IMR-90 (cell line): ENCODE data around the gene CHST1. TPM values are rescaled to one million over a fixed set of nuclear protein-coding genes. Genes with fewer than 3 reads are reported as not detected.

Experiments
- ATAC-seq: fragments of 200-7000 bp; cut with Tn5 transposase; 2 replicates; pipeline ENCODE4 v1.9.1; 2020; ENCODE audit warnings: low read depth, mild to moderate bottlenecking, moderate library complexity
- BruUV-seq: library from RNA; stranded (reverse); fragments of 400-500 nt; replicated peaks from 2 replicates; lab custom pipeline; 2021; lab: Mats Ljungman, UMichigan
- CTCF ChIA-PET: fragments of 300-600 bp; formaldehyde crosslinking; extraction: SDS; loops from one replicate; lab custom pipeline; 2021; ENCODE audit warnings: antibody characterized with exemption; lab: Yijun Ruan, JAX
- POLR2A ChIA-PET: fragments of 300-600 bp; sonication (Branson Sonifier 250); formaldehyde crosslinking; loops from one replicate; lab custom pipeline; 2022; ENCODE audit warnings: antibody characterized with exemption; ENCODE audit not compliant: unreplicated experiment; lab: Charles Lee
- DNase-seq: peaks from one replicate; pipeline ENCODE4 v3.0.0; 2013
- H2AFZ ChIP-seq: replicated peaks from 2 replicates; pipeline ENCODE3; 2013; ENCODE audit warnings: low read length, mild to moderate bottlenecking; ENCODE audit not compliant: poor library complexity
- H2AK5ac ChIP-seq: 2 replicates; pipeline ENCODE4 v1.6.1; 2013; ENCODE audit warnings: low read depth, low read length, inconsistent platforms
- H2AK9ac ChIP-seq: replicated peaks from 2 replicates; pipeline ENCODE3; 2013; ENCODE audit warnings: mild to moderate bottlenecking, low read depth, low read length, moderate library complexity; ENCODE audit not compliant: poor library complexity
- H2BK120ac ChIP-seq: 2 replicates; pipeline ENCODE4 v1.6.1; 2013; ENCODE audit warnings: low read depth, low read length, inconsistent platforms
- H2BK15ac ChIP-seq: 3 replicates; pipeline ENCODE4 v1.6.1; 2013; ENCODE audit warnings: low read depth, low read length, inconsistent platforms
- H2BK20ac ChIP-seq: 2 replicates; pipeline ENCODE4 v1.6.1; 2013; ENCODE audit warnings: low read depth, mild to moderate bottlenecking, inconsistent platforms, low read length, moderate library complexity
- H2BK5ac ChIP-seq: 2 replicates; pipeline ENCODE4 v1.6.1; 2013; ENCODE audit warnings: mild to moderate bottlenecking, low read depth, low read length, inconsistent platforms; ENCODE audit not compliant: poor library complexity, severe bottlenecking
- H3K14ac ChIP-seq: replicated peaks from 2 replicates; pipeline ENCODE4 v1.6.1; 2013; ENCODE audit warnings: low read depth, low read length, inconsistent platforms
- H3K18ac ChIP-seq: 2 replicates; pipeline ENCODE4 v1.6.1; 2013; ENCODE audit warnings: low read depth, low read length, control low read depth
- H3K23ac ChIP-seq: 2 replicates; pipeline ENCODE4 v1.6.1; 2013; ENCODE audit warnings: low read depth, low read length, inconsistent platforms
- H3K27ac ChIP-seq: 2 replicates; pipeline ENCODE4 v1.5.1; 2013; ENCODE audit warnings: mild to moderate bottlenecking, control low read depth, low read length; ENCODE audit not compliant: insufficient read depth
- H3K27me3 ChIP-seq: 2 replicates; pipeline ENCODE4 v1.6.1; 2013; ENCODE audit warnings: low read length; ENCODE audit not compliant: control insufficient read depth, insufficient read depth
- H3K36me3 ChIP-seq: 2 replicates; pipeline ENCODE4 v1.6.1; 2013; ENCODE audit warnings: low read length, mixed read lengths; ENCODE audit not compliant: control insufficient read depth, insufficient read depth
- H3K4ac ChIP-seq: 2 replicates; pipeline ENCODE4 v1.6.1; 2013; ENCODE audit warnings: low read depth, low read length, inconsistent platforms
- H3K4me1 ChIP-seq: 2 replicates; pipeline ENCODE4 v1.6.1; 2013; ENCODE audit warnings: low read length, mixed read lengths; ENCODE audit not compliant: control insufficient read depth, insufficient read depth
- H3K4me2 ChIP-seq: 2 replicates; pipeline ENCODE4 v1.6.1; 2013; ENCODE audit warnings: low read depth, mild to moderate bottlenecking, control low read depth, low read length, moderate library complexity
- H3K4me3 ChIP-seq: 2 replicates; pipeline ENCODE4 v1.5.1; 2013; ENCODE audit warnings: low read depth, mild to moderate bottlenecking, control low read depth, low read length, moderate library complexity; ENCODE audit not compliant: insufficient read depth
- H3K56ac ChIP-seq: 2 replicates; pipeline ENCODE4 v1.6.1; 2013; ENCODE audit warnings: low read length, inconsistent platforms; ENCODE audit not compliant: insufficient read depth; ENCODE audit errors: extremely low read depth
- H3K79me1 ChIP-seq, 2 experiments: 2 replicates each; pipeline ENCODE4 v1.6.1; 2013; ENCODE audit warnings: low read length in 2 of 2, inconsistent platforms in 1 of 2, low read depth in 1 of 2
- H3K9ac ChIP-seq: 2 replicates; pipeline ENCODE4 v1.6.1; 2013; ENCODE audit warnings: low read depth, low read length, control low read depth
- H3K9me1 ChIP-seq: 2 replicates; pipeline ENCODE4 v1.6.1; 2013; ENCODE audit warnings: low read length, inconsistent platforms; ENCODE audit not compliant: insufficient read depth
- H3K9me3 ChIP-seq: 2 replicates; pipeline ENCODE4 v1.6.1; 2013; ENCODE audit warnings: low read length; ENCODE audit not compliant: control insufficient read depth, insufficient read depth
- H4K20me1 ChIP-seq: 2 replicates; pipeline ENCODE4 v1.6.1; 2013; ENCODE audit warnings: low read length, inconsistent platforms; ENCODE audit not compliant: insufficient read depth
- H4K5ac ChIP-seq: 2 replicates; pipeline ENCODE4 v1.6.1; 2013; ENCODE audit warnings: mild to moderate bottlenecking, low read depth, low read length, control low read depth
- H4K8ac ChIP-seq, 2 experiments: 2 replicates each; pipeline ENCODE4 v1.6.1; 2013; ENCODE audit warnings: low read depth in 2 of 2, low read length in 2 of 2, control low read depth in 1 of 2, inconsistent platforms in 1 of 2
- H4K91ac ChIP-seq: 2 replicates; pipeline ENCODE4 v1.6.1; 2013; ENCODE audit warnings: low read depth, low read length, inconsistent platforms; ENCODE audit not compliant: insufficient read depth
- CEBPB ChIP-seq: IDR thresholded peaks from 2 replicates; pipeline ENCODE4 v1.6.1; 2012; ENCODE audit warnings: low read depth, low read length, improper control_type of control experiment
- CHD1 ChIP-seq: IDR thresholded peaks from 2 replicates; pipeline ENCODE4 v1.6.1; 2012; ENCODE audit warnings: low read depth, low read length, improper control_type of control experiment
- CTCF ChIP-seq: conservative IDR thresholded peaks from 2 replicates; pipeline ENCODE4 v1.5.1; 2012; ENCODE audit warnings: mild to moderate bottlenecking, low read depth, low read length, improper control_type of control experiment
- ELK1 ChIP-seq: fragments of 150-350 bp; IDR thresholded peaks from 2 replicates; pipeline ENCODE4 v1.6.1; 2016; ENCODE audit warnings: low read depth, mild to moderate bottlenecking, low read length, moderate library complexity, borderline replicate concordance
- FOS ChIP-seq: fragments of 150-350 bp; IDR thresholded peaks from 2 replicates; pipeline ENCODE4 v1.6.1; 2016; ENCODE audit warnings: low read depth, low read length
- MAFK ChIP-seq: IDR thresholded peaks from 2 replicates; pipeline ENCODE4 v1.6.1; 2012; ENCODE audit warnings: low read depth, low read length, improper control_type of control experiment
- MAZ ChIP-seq: IDR thresholded peaks from 2 replicates; pipeline ENCODE4 v1.6.1; 2012; ENCODE audit warnings: low read depth, mild to moderate bottlenecking, low read length, improper control_type of control experiment, moderate library complexity, borderline replicate concordance
- MXI1 ChIP-seq: IDR thresholded peaks from 2 replicates; pipeline ENCODE4 v1.6.1; 2012; ENCODE audit warnings: low read depth, mild to moderate bottlenecking, low read length, moderate library complexity, borderline replicate concordance
- NFE2L2 ChIP-seq: fragments of 150-350 bp; IDR thresholded peaks from 2 replicates; pipeline ENCODE4 v1.6.1; 2016; ENCODE audit warnings: low read depth, mild to moderate bottlenecking, low read length
- RAD21 ChIP-seq: IDR thresholded peaks from 2 replicates; pipeline ENCODE4 v1.6.1; 2012; ENCODE audit warnings: low read length, improper control_type of control experiment
- RCOR1 ChIP-seq: IDR thresholded peaks from 2 replicates; pipeline ENCODE4 v1.6.1; 2012; ENCODE audit warnings: mild to moderate bottlenecking, low read length, improper control_type of control experiment; ENCODE audit not compliant: insufficient replicate concordance
- RFX5 ChIP-seq: IDR thresholded peaks from 2 replicates; pipeline ENCODE4 v1.8.0; 2012; ENCODE audit warnings: low read depth, mild to moderate bottlenecking, low read length, moderate library complexity
- SMC3 ChIP-seq: fragments of 150-350 bp; IDR thresholded peaks from 2 replicates; pipeline ENCODE4 v1.6.1; 2016; ENCODE audit warnings: low read depth, mild to moderate bottlenecking, antibody characterized with exemption, low read length, moderate library complexity
- USF2 ChIP-seq: fragments of 150-350 bp; IDR thresholded peaks from 2 replicates; pipeline ENCODE4 v1.6.1; 2017; ENCODE audit warnings: mild to moderate bottlenecking, antibody characterized with exemption, low read length, low read depth
- WGBS, 2 experiments: methylation state at CpG; one replicate each; pipeline versions ENCODE4 v1.1.5 to v1.1.7; 2013; ENCODE audit warnings: missing lambda C conversion rate in 2 of 2; ENCODE audit not compliant: insufficient read length in 1 of 2; ENCODE audit errors: extremely low coverage in 2 of 2; 5-methylcytosine and 5-hydroxymethylcytosine counted together
- dilution Hi-C: fragments of 300-500 bp; cut with HindIII; formaldehyde crosslinking; loops from one replicate; pipeline ENCODE4 v1.14.3; 2018; ENCODE audit warnings: low sequenced_read_pairs; ENCODE audit not compliant: unreplicated experiment
- in situ Hi-C: fragments of 300-500 bp; cut with MboI; formaldehyde crosslinking; loops from 3 replicates; pipeline ENCODE4 v1.14.3; 2019; ENCODE audit warnings: low sequenced_read_pairs, inconsistent platforms, mixed read lengths
- intact Hi-C: fragments of 100-400 bp; cut with micrococcal nuclease; formaldehyde crosslinking; loops from 2 replicates; pipeline ENCODE4 v1.10.0; 2022
- polyA plus RNA-seq, 3 experiments: library from polyadenylated mRNA; depleted of rRNA; stranded (reverse); fragments of >200 nt; gene quantifications; 2 replicates each; pipeline ENCODE4 v1.2.3, GENCODE V29; 2012; ENCODE audit warnings: low replicate concordance in 1 of 3
- total RNA-seq: library from RNA; depleted of rRNA; stranded (reverse); fragments of >200 nt; gene quantifications from 2 replicates; pipeline ENCODE4 v1.2.3, GENCODE V29; 2012

The CHST1 gene
- total and polyA plus RNA-seq, 2 of the 4 experiments (the other 2 are of a cell fraction) = 0.21 TPM; not detected in 1

- no peak overlapping the region for H2BK5ac ChIP-seq
- H2BK20ac ChIP-seq = no peak overlapping the region
- TF ChIP-seq SMC3 (no peak), CHD1 (no peak), RCOR1 (no peak), CTCF (no peak), ELK1 (no peak), MAFK (no peak), FOS (no peak), NFE2L2 (no peak), RFX5 (no peak), USF2 (no peak), RAD21 (no peak), MXI1 (no peak), CEBPB (no peak), MAZ (no peak)
- dilution Hi-C loops = no loop called here
- no peak overlapping the region for H2BK120ac ChIP-seq
- H4K20me1 ChIP-seq = no peaks in the 10 kb centered on the region
- no TSS peak for BruUV-seq
- no peaks in the 10 kb centered on the region for H3K9me1 ChIP-seq
- H3K18ac ChIP-seq = no peak overlapping the region
- no peak overlapping the region for H4K91ac ChIP-seq
- H3K27ac ChIP-seq = no peak overlapping the region
- no peak overlapping the region for H4K8ac ChIP-seq
- no peaks in the 10 kb centered on the region for H3K4me1 ChIP-seq
- H3K4ac ChIP-seq = no peak overlapping the region
- no peak overlapping the region for H3K4me2 ChIP-seq
- H3K4me3 ChIP-seq = no peak overlapping the region
- DNase-seq (no peak), ATAC-seq (no peak)
- H3K56ac ChIP-seq = no peak overlapping the region
- peaks cover 4% of the 10 kb centered on the region; the same call in 1 of the 2 replicates for H3K27me3 ChIP-seq
- no peak overlapping the region for H3K23ac ChIP-seq
- in situ Hi-C loops = no loop called here
- H2AK9ac ChIP-seq = no peak overlapping the region
- no peak overlapping the region for H2BK15ac ChIP-seq
- POLR2A ChIA-PET = no interaction called here
- H3K14ac ChIP-seq = no peak overlapping the region
- CTCF ChIA-PET = no interaction called here
- no peak overlapping the region for H2AK5ac ChIP-seq
- H3K9ac ChIP-seq = no peak overlapping the region
- intact Hi-C loops = no loop called here
- H2AFZ ChIP-seq = no peak overlapping the region
- no peaks in the 10 kb centered on the region for H3K36me3 ChIP-seq
- WGBS, 2 experiments = no CpG with 5 or more reads among the region's 1 CpG
- H3K9me3 ChIP-seq = no peaks in the 10 kb centered on the region
- H3K79me1 ChIP-seq = no peaks in the 10 kb centered on the region
- no peak overlapping the region for H4K5ac ChIP-seq
Measured at GRCh38 chr11:45647786-45648185, 17.6 kb downstream of the CHST1 start.
